Prostate gland (tissue), 2 donors: ENCODE measurements around the gene VPS45.

Source experiments
- CTCF ChIP-seq, 4 experiments: fragments of 200-600 bp in 2 of 4; fragments of 450-650 bp in 2 of 4; sonication (generic) in 2 of 4; IDR thresholded peaks; 1 replicate in 3 of 4; 2 replicates in 1 of 4; pipeline ENCODE4 v1.5.1; 2016 to 2019; ENCODE audit warnings: antibody characterized with exemption in 4 of 4, mild to moderate bottlenecking in 2 of 4, moderate library complexity in 2 of 4
- POLR2A ChIP-seq: fragments of 450-650 bp; IDR thresholded peaks from one replicate; pipeline ENCODE4 v1.6.1; 2016; ENCODE audit warnings: antibody characterized with exemption, mild to moderate bottlenecking
- POLR2AphosphoS5 ChIP-seq: sonication (generic); formaldehyde crosslinking; IDR thresholded peaks from one replicate; pipeline ENCODE4 v1.6.1; 2017; ENCODE audit warnings: antibody characterized with exemption

- TF ChIP-seq POLR2AphosphoS5 (no peak), CTCF (IDR thresholded peaks at IDR 0.05) (no peak), POLR2A (no peak)
Measured at GRCh38 chr1:150121236-150121862, 53.8 kb downstream of the VPS45 start.
